SK-N-SH (cell line): ENCODE data around the gene TLNRD1. TPM values are rescaled to one million over a fixed set of nuclear protein-coding genes. Genes with fewer than 3 reads are reported as not detected.

Experiments used
- CTCF ChIA-PET: fragments of 300-600, 350-600 bp; formaldehyde crosslinking; extraction: SDS; loops from one replicate; lab custom pipeline; 2021; lab: Yijun Ruan, JAX
- POLR2A ChIA-PET: fragments of 350-600 bp; sonication (Branson Sonifier 250); formaldehyde crosslinking; extraction: SDS; loops from one replicate; lab custom pipeline; 2020; ENCODE audit warnings: antibody characterized with exemption, inconsistent platforms; lab: Yijun Ruan, JAX
- DNase-seq: peaks from one replicate; pipeline ENCODE4 v3.0.0; 2012
- H2AFZ ChIP-seq: fragments of 200-600 bp; sonication (generic); 2 replicates; pipeline ENCODE4 v1.8.1; 2016; ENCODE audit warnings: antibody characterized with exemption, mild to moderate bottlenecking, low read depth
- H3F3A ChIP-seq: fragments of 200-600 bp; sonication (generic); replicated peaks from 2 replicates; pipeline ENCODE3; 2016; ENCODE audit warnings: antibody characterized with exemption, mild to moderate bottlenecking; ENCODE audit not compliant: insufficient read depth
- H3K27ac ChIP-seq, 2 experiments: fragments of 200-500 bp in 1 of 2; fragments of 200-600 bp in 1 of 2; sonication (Bioruptor generic) in 1 of 2; sonication (generic), shearing (Covaris generic) in 1 of 2; 2 replicates each; pipeline versions ENCODE4 v1.5.1 to v1.6.1; 2014 to 2016; ENCODE audit warnings: low read depth in 2 of 2, inconsistent platforms in 1 of 2, low read length in 1 of 2, mild to moderate bottlenecking in 1 of 2, mixed read lengths in 1 of 2
- H3K27me3 ChIP-seq: fragments of 200-600 bp; sonication (generic), shearing (Covaris generic); 2 replicates; pipeline ENCODE4 v1.6.1; 2016; ENCODE audit warnings: mixed run types; ENCODE audit not compliant: insufficient read depth
- H3K36me3 ChIP-seq, 2 experiments: fragments of 200-500 bp in 1 of 2; fragments of 200-600 bp in 1 of 2; sonication (Bioruptor generic) in 1 of 2; sonication (generic) in 1 of 2; replicated peaks in 1 of 2; 2 replicates each; pipeline versions ENCODE3 to v1.5.1; 2014 to 2016; ENCODE audit warnings: low read length in 1 of 2, mild to moderate bottlenecking in 1 of 2; ENCODE audit not compliant: insufficient read depth in 2 of 2, control insufficient read depth in 1 of 2
- H3K4me1 ChIP-seq, 2 experiments: fragments of 200-500 bp in 1 of 2; fragments of 200-600 bp in 1 of 2; sonication (Bioruptor generic) in 1 of 2; sonication (generic), shearing (Covaris generic) in 1 of 2; 2 replicates each; pipeline versions ENCODE4 v1.5.1 to v1.6.1; 2014 to 2016; ENCODE audit warnings: low read depth in 1 of 2, low read length in 1 of 2, mixed run types in 1 of 2; ENCODE audit not compliant: insufficient read depth in 2 of 2, control insufficient read depth in 1 of 2
- H3K4me2 ChIP-seq: fragments of 200-600 bp; sonication (generic), shearing (Covaris generic); 2 replicates; pipeline ENCODE4 v1.6.1; 2017; ENCODE audit warnings: mixed run types
- H3K4me3 ChIP-seq, 2 experiments: fragments of 200-500 bp in 1 of 2; fragments of 200-600 bp in 1 of 2; sonication (Bioruptor generic) in 1 of 2; sonication (generic), shearing (Covaris generic) in 1 of 2; 2 replicates each; pipeline versions ENCODE4 v1.5.1 to v1.8.1; 2014 to 2016; ENCODE audit warnings: low read depth in 2 of 2, inconsistent platforms in 1 of 2, low read length in 1 of 2, mild to moderate bottlenecking in 1 of 2, mixed read lengths in 1 of 2, moderate library complexity in 1 of 2
- H3K79me2 ChIP-seq: fragments of 200-600 bp; sonication (generic); 2 replicates; pipeline ENCODE4 v1.8.1; 2017; ENCODE audit warnings: mild to moderate bottlenecking; ENCODE audit not compliant: insufficient read depth
- H3K9ac ChIP-seq: fragments of 200-600 bp; sonication (generic); 2 replicates; pipeline ENCODE4 v1.6.1; 2017; ENCODE audit warnings: mixed run types
- H3K9me2 ChIP-seq: fragments of 200-600 bp; sonication (generic); 2 replicates; pipeline ENCODE4 v1.6.1; 2017; ENCODE audit warnings: mixed run types
- H3K9me3 ChIP-seq: fragments of 200-600 bp; sonication (generic); 2 replicates; pipeline ENCODE4 v1.6.1; 2017; ENCODE audit warnings: mixed run types, mild to moderate bottlenecking, moderate library complexity
- H4K20me1 ChIP-seq: fragments of 200-600 bp; sonication (generic); 2 replicates; pipeline ENCODE4 v1.6.1; 2017; ENCODE audit warnings: mild to moderate bottlenecking, mixed run types; ENCODE audit not compliant: insufficient read depth
- CHD2 ChIP-seq: fragments of 150-350 bp; IDR thresholded peaks from 2 replicates; pipeline ENCODE4 v1.6.1; 2018; ENCODE audit warnings: low read length; ENCODE audit not compliant: partially characterized antibody
- ELF1 ChIP-seq: IDR thresholded peaks from 2 replicates; pipeline ENCODE4 v1.4.0; 2012
- EZH2phosphoT487 ChIP-seq: fragments of 200-600 bp; sonication (generic); IDR thresholded peaks from 2 replicates; pipeline ENCODE4 v1.6.1; 2017; ENCODE audit warnings: low read depth, mixed run types, mild to moderate bottlenecking, antibody characterized with exemption, moderate library complexity, borderline replicate concordance
- FOXJ3 ChIP-seq: sonication (generic); formaldehyde crosslinking; IDR thresholded peaks from 2 replicates; pipeline ENCODE4 v1.5.1; 2020; ENCODE audit warnings: mild to moderate bottlenecking, missing genetic modification reagents
- FOXM1 ChIP-seq: IDR thresholded peaks from 2 replicates; pipeline ENCODE4 v1.4.0; 2012; ENCODE audit warnings: low read depth, mild to moderate bottlenecking
- GABPA ChIP-seq: IDR thresholded peaks from 2 replicates; pipeline ENCODE4 v1.4.0; 2012; ENCODE audit warnings: low read depth, mild to moderate bottlenecking
- GATA2 ChIP-seq: sonication (generic); formaldehyde crosslinking; IDR thresholded peaks from 2 replicates; pipeline ENCODE4 v1.5.0; 2020; ENCODE audit warnings: mild to moderate bottlenecking, missing genetic modification reagents
- IRF3 ChIP-seq: fragments of 150-350 bp; IDR thresholded peaks from 2 replicates; pipeline ENCODE4 v1.6.1; 2016; ENCODE audit warnings: mild to moderate bottlenecking, low read depth, low read length
- JUND ChIP-seq: IDR thresholded peaks from 2 replicates; pipeline ENCODE4 v1.4.0; 2012
- MEF2A ChIP-seq: IDR thresholded peaks from 2 replicates; pipeline ENCODE4 v1.4.0; 2012; ENCODE audit warnings: low read depth, borderline replicate concordance
- MXI1 ChIP-seq: IDR thresholded peaks from 2 replicates; pipeline ENCODE4 v1.6.1; 2012; ENCODE audit warnings: mild to moderate bottlenecking, low read depth, low read length, improper control_type of control experiment
- NRF1 ChIP-seq: IDR thresholded peaks from 2 replicates; pipeline ENCODE4 v1.6.1; 2012; ENCODE audit warnings: low read depth, mild to moderate bottlenecking, low read length
- POLR2AphosphoS5 ChIP-seq: IDR thresholded peaks from 2 replicates; pipeline ENCODE4 v1.6.1; 2012; ENCODE audit warnings: low read depth, low read length
- RCOR1 ChIP-seq: fragments of 150-350 bp; IDR thresholded peaks from 2 replicates; pipeline ENCODE4 v1.6.1; 2017; ENCODE audit warnings: antibody characterized with exemption, low read length
- RXRA ChIP-seq: IDR thresholded peaks from 2 replicates; pipeline ENCODE4 v1.4.0; 2012; ENCODE audit warnings: low read depth, mild to moderate bottlenecking, borderline replicate concordance
- SIN3A ChIP-seq: IDR thresholded peaks from 2 replicates; pipeline ENCODE4 v1.6.1; 2012; ENCODE audit warnings: low read depth, mild to moderate bottlenecking, low read length, moderate library complexity, borderline replicate concordance
- TAF1 ChIP-seq: IDR thresholded peaks from 2 replicates; pipeline ENCODE4 v1.6.1; 2012; ENCODE audit warnings: low read depth, mild to moderate bottlenecking, low read length, moderate library complexity, borderline replicate concordance
- TCF12 ChIP-seq: IDR thresholded peaks from 2 replicates; pipeline ENCODE4 v1.4.0; 2012
- TEAD4 ChIP-seq: IDR thresholded peaks from 2 replicates; pipeline ENCODE4 v1.4.0; 2012; ENCODE audit warnings: mild to moderate bottlenecking, borderline replicate concordance; ENCODE audit not compliant: insufficient read depth
- YY1 ChIP-seq: IDR thresholded peaks from 2 replicates; pipeline ENCODE4 v1.4.0; 2012; ENCODE audit warnings: low read depth, mild to moderate bottlenecking
- WGBS: methylation state at CpG from one replicate; pipeline ENCODE4 v1.1.6; 2017; ENCODE audit warnings: low lambda C conversion rate; 5-methylcytosine and 5-hydroxymethylcytosine counted together
- polyA plus RNA-seq, 3 experiments: library from polyadenylated mRNA; depleted of rRNA; stranded (reverse); fragments of >200 nt; gene quantifications; 2 replicates each; pipeline ENCODE4 v1.2.3, GENCODE V29; 2012
- TF ChIP-seq, protein P1 (sequence below): IDR thresholded peaks from 2 replicates; pipeline ENCODE4 v1.4.0; 2012; ENCODE audit warnings: low read depth
- TF ChIP-seq, protein P2 (sequence below): fragments of 150-350 bp; IDR thresholded peaks from 2 replicates; pipeline ENCODE4 v1.6.1; 2017; ENCODE audit warnings: antibody characterized with exemption, low read length, low read depth, borderline replicate concordance
- TF ChIP-seq, protein P3 (sequence below): IDR thresholded peaks from 2 replicates; pipeline ENCODE4 v1.4.0; 2012; ENCODE audit warnings: low read depth, borderline replicate concordance
- TF ChIP-seq, protein P4 (sequence below): IDR thresholded peaks from 2 replicates; pipeline ENCODE4; 2012
- TF ChIP-seq, protein P5 (sequence below): fragments of 200-600 bp; sonication (generic); IDR thresholded peaks from 2 replicates; pipeline ENCODE4 v1.6.1; 2017; ENCODE audit warnings: antibody characterized with exemption, mild to moderate bottlenecking, moderate library complexity
- TF ChIP-seq, protein P6 (sequence below): IDR thresholded peaks from 2 replicates; pipeline ENCODE4 v1.4.0; 2012; ENCODE audit warnings: low read depth, borderline replicate concordance

The TLNRD1 gene
- polyA plus RNA-seq (2012; rRNA removed): 4.4 and 5.0 TPM in 2 replicates
- 2.5 and 4.3 TPM in 2 replicates for polyA plus RNA-seq (2012; cell fraction: cytosol; rRNA removed)
- polyA plus RNA-seq (2012; cell fraction: nucleus; rRNA removed): 3.0 and 3.5 TPM in 2 replicates

DNA sequence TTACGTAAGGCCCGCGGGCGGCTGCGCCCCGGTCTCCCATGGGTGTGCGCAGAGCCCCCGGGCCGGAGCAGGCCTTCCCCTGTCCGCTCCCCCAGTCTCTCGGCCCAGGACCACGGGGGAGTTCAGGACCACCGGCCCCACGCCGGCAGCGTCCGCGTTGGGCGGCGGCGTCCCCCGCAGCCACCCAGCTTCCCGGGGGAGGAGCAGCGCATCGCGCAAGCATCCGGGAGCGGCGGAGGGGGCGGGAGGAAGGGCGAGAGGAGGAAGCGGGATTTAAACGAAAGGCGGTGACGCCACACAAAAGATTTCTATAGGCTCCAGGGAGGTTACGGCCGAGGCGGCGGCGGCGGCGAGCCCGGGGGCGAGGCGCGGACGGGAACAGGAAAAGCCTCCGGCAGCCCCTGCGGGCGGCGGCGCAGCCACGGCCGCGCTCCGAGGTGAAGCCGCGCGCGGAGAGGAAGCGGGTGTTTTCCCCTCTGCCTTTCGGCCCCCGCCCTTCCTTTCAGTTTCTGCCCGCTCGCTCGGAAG is at the start of gene TLNRD1:
TSS of gene TLNRD1 (plus strand) at position 300 of the 528 bp plus-strand sequence. CDS start 1,349 bp downstream, outside the sequence.
- Histone ChIP-seq H3F3A (peaks cover 11% of the 10 kb centered on the region), H3K9me2 (no peaks in the 10 kb centered on the region), H3K27me3 (no peaks in the 10 kb centered on the region), H3K9ac (peak within 1 kb of the TSS; percentile 96), H4K20me1 (peaks cover 35% of the 10 kb centered on the region), H3K79me2 (peaks cover 48% of the 10 kb centered on the region), H3K4me1 (peaks cover 11 to 16% of the 10 kb centered on the region in 2 experiments; a peak in 3 of 4 replicates), H3K27ac (peak within 1 kb of the TSS; percentile 87 to 90), H3K36me3 (peaks cover 20 to 21% of the 10 kb centered on the region in 2 experiments), H3K4me2 (peak within 1 kb of the TSS; percentile 91), H2AFZ (peak within 1 kb of the TSS; percentile 93), H3K9me3 (no peaks in the 10 kb centered on the region), H3K4me3 (peak within 1 kb of the TSS; percentile 89 to 97)
- CTCF ChIA-PET: interaction anchor here (0.8 to 1.9 kb wide), 3 partner anchors 30 to 266 kb away, joined by 4 to 8 read pairs (median 5); no protein-coding TSS in a partner anchor
- POLR2A ChIA-PET: interaction anchor here (1.3 kb wide), 1 partner anchor 10 kb away, joined by 8 read pairs; no protein-coding TSS in a partner anchor
- peak; percentile 96 for DNase-seq
- WGBS: under 1% methylated on average over 32 of the region's 66 CpGs
- TF ChIP-seq FOXJ3 (CRISPR knock-in tag): peak; percentile 54; the same call in 1 of the 2 replicates
- TF ChIP-seq, protein P1, sequence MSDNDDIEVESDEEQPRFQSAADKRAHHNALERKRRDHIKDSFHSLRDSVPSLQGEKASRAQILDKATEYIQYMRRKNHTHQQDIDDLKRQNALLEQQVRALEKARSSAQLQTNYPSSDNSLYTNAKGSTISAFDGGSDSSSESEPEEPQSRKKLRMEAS: no peak
- no peak; the same call in 1 of the 2 replicates for TF ChIP-seq SIN3A
- 0 out of 2 replicates have a peak, but pooled peaks have one; percentile 52 for TF ChIP-seq YY1
- TF ChIP-seq TEAD4: no peak
- TF ChIP-seq TAF1: peak; percentile 63
- peak; percentile 36 for TF ChIP-seq CHD2
- TF ChIP-seq GATA2 (CRISPR knock-in tag): no peak
- TF ChIP-seq MEF2A: no peak
- TF ChIP-seq TCF12: no peak
- no peak for TF ChIP-seq EZH2phosphoT487
- TF ChIP-seq ELF1: peak; percentile 68
- peak; percentile 87 for TF ChIP-seq POLR2AphosphoS5
- TF ChIP-seq NRF1: no peak
- TF ChIP-seq, protein P2, sequence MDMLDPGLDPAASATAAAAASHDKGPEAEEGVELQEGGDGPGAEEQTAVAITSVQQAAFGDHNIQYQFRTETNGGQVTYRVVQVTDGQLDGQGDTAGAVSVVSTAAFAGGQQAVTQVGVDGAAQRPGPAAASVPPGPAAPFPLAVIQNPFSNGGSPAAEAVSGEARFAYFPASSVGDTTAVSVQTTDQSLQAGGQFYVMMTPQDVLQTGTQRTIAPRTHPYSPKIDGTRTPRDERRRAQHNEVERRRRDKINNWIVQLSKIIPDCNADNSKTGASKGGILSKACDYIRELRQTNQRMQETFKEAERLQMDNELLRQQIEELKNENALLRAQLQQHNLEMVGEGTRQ: no peak
- TF ChIP-seq IRF3: no peak
- TF ChIP-seq, protein P3, sequence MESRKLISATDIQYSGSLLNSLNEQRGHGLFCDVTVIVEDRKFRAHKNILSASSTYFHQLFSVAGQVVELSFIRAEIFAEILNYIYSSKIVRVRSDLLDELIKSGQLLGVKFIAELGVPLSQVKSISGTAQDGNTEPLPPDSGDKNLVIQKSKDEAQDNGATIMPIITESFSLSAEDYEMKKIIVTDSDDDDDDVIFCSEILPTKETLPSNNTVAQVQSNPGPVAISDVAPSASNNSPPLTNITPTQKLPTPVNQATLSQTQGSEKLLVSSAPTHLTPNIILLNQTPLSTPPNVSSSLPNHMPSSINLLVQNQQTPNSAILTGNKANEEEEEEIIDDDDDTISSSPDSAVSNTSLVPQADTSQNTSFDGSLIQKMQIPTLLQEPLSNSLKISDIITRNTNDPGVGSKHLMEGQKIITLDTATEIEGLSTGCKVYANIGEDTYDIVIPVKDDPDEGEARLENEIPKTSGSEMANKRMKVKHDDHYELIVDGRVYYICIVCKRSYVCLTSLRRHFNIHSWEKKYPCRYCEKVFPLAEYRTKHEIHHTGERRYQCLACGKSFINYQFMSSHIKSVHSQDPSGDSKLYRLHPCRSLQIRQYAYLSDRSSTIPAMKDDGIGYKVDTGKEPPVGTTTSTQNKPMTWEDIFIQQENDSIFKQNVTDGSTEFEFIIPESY: peak; percentile 46; the same call in 1 of the 2 replicates
- TF ChIP-seq, protein P4, sequence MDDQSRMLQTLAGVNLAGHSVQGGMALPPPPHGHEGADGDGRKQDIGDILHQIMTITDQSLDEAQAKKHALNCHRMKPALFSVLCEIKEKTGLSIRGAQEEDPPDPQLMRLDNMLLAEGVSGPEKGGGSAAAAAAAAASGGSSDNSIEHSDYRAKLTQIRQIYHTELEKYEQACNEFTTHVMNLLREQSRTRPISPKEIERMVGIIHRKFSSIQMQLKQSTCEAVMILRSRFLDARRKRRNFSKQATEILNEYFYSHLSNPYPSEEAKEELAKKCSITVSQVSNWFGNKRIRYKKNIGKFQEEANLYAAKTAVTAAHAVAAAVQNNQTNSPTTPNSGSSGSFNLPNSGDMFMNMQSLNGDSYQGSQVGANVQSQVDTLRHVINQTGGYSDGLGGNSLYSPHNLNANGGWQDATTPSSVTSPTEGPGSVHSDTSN: no peak
- TF ChIP-seq JUND: no peak
- TF ChIP-seq FOXM1: peak; percentile 69
- TF ChIP-seq, protein P5, sequence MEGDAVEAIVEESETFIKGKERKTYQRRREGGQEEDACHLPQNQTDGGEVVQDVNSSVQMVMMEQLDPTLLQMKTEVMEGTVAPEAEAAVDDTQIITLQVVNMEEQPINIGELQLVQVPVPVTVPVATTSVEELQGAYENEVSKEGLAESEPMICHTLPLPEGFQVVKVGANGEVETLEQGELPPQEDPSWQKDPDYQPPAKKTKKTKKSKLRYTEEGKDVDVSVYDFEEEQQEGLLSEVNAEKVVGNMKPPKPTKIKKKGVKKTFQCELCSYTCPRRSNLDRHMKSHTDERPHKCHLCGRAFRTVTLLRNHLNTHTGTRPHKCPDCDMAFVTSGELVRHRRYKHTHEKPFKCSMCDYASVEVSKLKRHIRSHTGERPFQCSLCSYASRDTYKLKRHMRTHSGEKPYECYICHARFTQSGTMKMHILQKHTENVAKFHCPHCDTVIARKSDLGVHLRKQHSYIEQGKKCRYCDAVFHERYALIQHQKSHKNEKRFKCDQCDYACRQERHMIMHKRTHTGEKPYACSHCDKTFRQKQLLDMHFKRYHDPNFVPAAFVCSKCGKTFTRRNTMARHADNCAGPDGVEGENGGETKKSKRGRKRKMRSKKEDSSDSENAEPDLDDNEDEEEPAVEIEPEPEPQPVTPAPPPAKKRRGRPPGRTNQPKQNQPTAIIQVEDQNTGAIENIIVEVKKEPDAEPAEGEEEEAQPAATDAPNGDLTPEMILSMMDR: no peak
- TF ChIP-seq, protein P6, sequence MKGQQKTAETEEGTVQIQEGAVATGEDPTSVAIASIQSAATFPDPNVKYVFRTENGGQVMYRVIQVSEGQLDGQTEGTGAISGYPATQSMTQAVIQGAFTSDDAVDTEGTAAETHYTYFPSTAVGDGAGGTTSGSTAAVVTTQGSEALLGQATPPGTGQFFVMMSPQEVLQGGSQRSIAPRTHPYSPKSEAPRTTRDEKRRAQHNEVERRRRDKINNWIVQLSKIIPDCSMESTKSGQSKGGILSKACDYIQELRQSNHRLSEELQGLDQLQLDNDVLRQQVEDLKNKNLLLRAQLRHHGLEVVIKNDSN: no peak
- TF ChIP-seq GABPA: peak; percentile 58; the same call in 1 of the 2 replicates
- TF ChIP-seq RXRA: no peak
- TF ChIP-seq MXI1: no peak; the same call in 1 of the 2 replicates
- TF ChIP-seq RCOR1: no peak
